CD4-positive, alpha-beta T cell treated with Interleukin-17A for 4 hours (primary cell): ENCODE measurements around the gene C6orf15.
"Not testable (repeated sequence)": the region's sequence is repeated elsewhere in the genome, so short reads cannot be mapped to it uniquely, and the experiment has no call there.

ENCODE experiments used
- DNase-seq: peaks from one replicate; pipeline ENCODE4 v3.0.0-alpha.2; 2020; ENCODE audit warnings: mixed read lengths

The C6orf15 gene

GRCh38 chr6:31098449-31098938 lies 13.9 kb downstream of the C6orf15 start:
- no peak for DNase-seq

GRCh38 chr6:31096656-31097055 lies 15.7 kb downstream of the C6orf15 start:
- DNase-seq, result no peak

- DNase-seq, result no peak
Observed at GRCh38 chr6:31096215-31096614, 16.2 kb downstream of the C6orf15 start.

GRCh38 chr6:31094389-31094881 lies 17.9 kb downstream of the C6orf15 start:
- peak; percentile 74 for DNase-seq

GRCh38 chr6:31092769-31093505 lies 19.4 kb downstream of the C6orf15 start:
- no peak for DNase-seq

GRCh38 chr6:31092238-31092637 lies 20.1 kb downstream of the C6orf15 start:
- DNase-seq, result no peak

GRCh38 chr6:31091680-31092079 lies 20.7 kb downstream of the C6orf15 start:
- no peak for DNase-seq

GRCh38 chr6:31090973-31091364 lies 21.4 kb downstream of the C6orf15 start:
- no peak for DNase-seq

GRCh38 chr6:31090275-31090972 lies 22.0 kb downstream of the C6orf15 start:
- no peak for DNase-seq

GRCh38 chr6:31087494-31088089 lies 24.8 kb downstream of the C6orf15 start:
- peak; percentile 93 for DNase-seq

- DNase-seq, result no peak
Observed at GRCh38 chr6:31086788-31087440, 25.5 kb downstream of the C6orf15 start.

GRCh38 chr6:31083742-31084354 lies 28.5 kb downstream of the C6orf15 start:
- DNase-seq, result peak; percentile 54

GRCh38 chr6:31081872-31082271 lies 30.5 kb downstream of the C6orf15 start:
- no peak for DNase-seq

GRCh38 chr6:31079656-31080261 lies 32.6 kb downstream of the C6orf15 start:
- DNase-seq, result peak; percentile 78

GRCh38 chr6:31076611-31077010 lies 35.8 kb downstream of the C6orf15 start:
- no peak for DNase-seq

- DNase-seq, result no peak
Observed at GRCh38 chr6:31075528-31075927, 36.8 kb downstream of the C6orf15 start.

GRCh38 chr6:31074401-31074800 lies 38.0 kb downstream of the C6orf15 start:
- no peak for DNase-seq

GRCh38 chr6:31070711-31071197 lies 41.6 kb downstream of the C6orf15 start:
- no peak for DNase-seq

GRCh38 chr6:31068669-31069340 lies 43.6 kb downstream of the C6orf15 start:
- DNase-seq, result peak; percentile 79

- not testable (repeated sequence) for DNase-seq
Observed at GRCh38 chr6:31067891-31068668, 44.3 kb downstream of the C6orf15 start.

- not testable (repeated sequence) for DNase-seq
Observed at GRCh38 chr6:31067028-31067427, 45.3 kb downstream of the C6orf15 start.
